Osteoblast (primary cell): ENCODE measurements around the gene GASK1A. TPM values are rescaled to one million over a fixed set of nuclear protein-coding genes. Genes with fewer than 3 reads are reported as not detected.

ENCODE experiments used
- DNase-seq: peaks from one replicate; pipeline ENCODE4 v3.0.0; 2011; ENCODE audit warnings: low spot score, mixed read lengths; ENCODE audit not compliant: insufficient read length; ENCODE audit errors: missing footprints
- H2AFZ ChIP-seq: 2 replicates; pipeline ENCODE4 v1.6.0; 2011; ENCODE audit warnings: mild to moderate bottlenecking, low read length
- H3K27ac ChIP-seq: 2 replicates; pipeline ENCODE4 v1.5.1; 2011; ENCODE audit warnings: mild to moderate bottlenecking, low read depth, low read length, moderate library complexity
- H3K27me3 ChIP-seq: 2 replicates; pipeline ENCODE4 v1.6.0; 2012; ENCODE audit warnings: mild to moderate bottlenecking, control low read depth, inconsistent platforms, low read length, moderate library complexity; ENCODE audit not compliant: insufficient read depth
- H3K36me3 ChIP-seq: 2 replicates; pipeline ENCODE4 v1.5.1; 2011; ENCODE audit warnings: mild to moderate bottlenecking, low read length, control low read depth, moderate library complexity; ENCODE audit not compliant: insufficient read depth
- H3K4me1 ChIP-seq: 2 replicates; pipeline ENCODE4 v1.5.1; 2011; ENCODE audit warnings: mild to moderate bottlenecking, low read length, control low read depth, moderate library complexity; ENCODE audit not compliant: insufficient read depth
- H3K4me2 ChIP-seq: 2 replicates; pipeline ENCODE4 v1.6.0; 2011; ENCODE audit warnings: mild to moderate bottlenecking, low read length; ENCODE audit not compliant: insufficient read depth
- H3K4me3 ChIP-seq: fragments of 200-600 bp; sonication (generic); 3 replicates; pipeline ENCODE4 v1.5.1; 2012; ENCODE audit warnings: mild to moderate bottlenecking, low read length, inconsistent platforms; ENCODE audit not compliant: insufficient read depth
- H3K79me2 ChIP-seq: 2 replicates; pipeline ENCODE4 v1.6.0; 2012; ENCODE audit warnings: mild to moderate bottlenecking, low read length, control low read depth, inconsistent platforms; ENCODE audit not compliant: insufficient read depth
- H3K9me3 ChIP-seq: 2 replicates; pipeline ENCODE4 v1.5.1; 2011; ENCODE audit warnings: low read depth, low read length, control low read depth
- H4K20me1 ChIP-seq: 2 replicates; pipeline ENCODE4 v1.6.0; 2012; ENCODE audit warnings: mild to moderate bottlenecking, low read length, control low read depth; ENCODE audit not compliant: insufficient read depth
- CTCF ChIP-seq: IDR thresholded peaks from 2 replicates; pipeline ENCODE4 v1.5.1; 2011; ENCODE audit warnings: mild to moderate bottlenecking, low read depth, low read length, moderate library complexity; ENCODE audit errors: extremely low read depth
- total RNA-seq: library from RNA; depleted of rRNA; stranded (reverse); fragments of >200 nt; gene quantifications from 2 replicates; pipeline ENCODE4 v1.2.3, GENCODE V29; 2012

GASK1A gene
- total RNA-seq, 1 donor: 0.72 TPM

- Histone ChIP-seq H3K79me2 (no peaks in the 10 kb centered on the region), H3K27me3 (no peaks in the 10 kb centered on the region), H2AFZ (no peak overlapping the region), H3K9me3 (no peaks in the 10 kb centered on the region), H3K4me1 (no peaks in the 10 kb centered on the region), H3K4me2 (no peak overlapping the region), H3K27ac (no peak overlapping the region), H3K4me3 (no peak overlapping the region), H4K20me1 (peaks cover 10% of the 10 kb centered on the region), H3K36me3 (no peaks in the 10 kb centered on the region)
- no peak for TF ChIP-seq CTCF
- no peak for DNase-seq
These were observed 107.5 kb downstream of the GASK1A start for GRCh38 chr3:43086460-43087165.

- H3K79me2 ChIP-seq: no peaks in the 10 kb centered on the region
- H2AFZ ChIP-seq: no peak overlapping the region
- peaks cover 10% of the 10 kb centered on the region for H4K20me1 ChIP-seq
- no peaks in the 10 kb centered on the region for H3K4me1 ChIP-seq
- no peaks in the 10 kb centered on the region for H3K9me3 ChIP-seq
- H3K27me3 ChIP-seq: no peaks in the 10 kb centered on the region
- H3K4me3 ChIP-seq: no peak overlapping the region
- TF ChIP-seq CTCF: no peak
- no peak overlapping the region for H3K27ac ChIP-seq
- DNase-seq: no peak
- no peak overlapping the region for H3K4me2 ChIP-seq
- H3K36me3 ChIP-seq: no peaks in the 10 kb centered on the region
These were observed 108.2 kb downstream of the GASK1A start for GRCh38 chr3:43087249-43087776.

- no peaks in the 10 kb centered on the region for H3K79me2 ChIP-seq
- no peak overlapping the region for H3K27ac ChIP-seq
- no peak overlapping the region for H2AFZ ChIP-seq
- H3K36me3 ChIP-seq: no peaks in the 10 kb centered on the region
- H4K20me1 ChIP-seq: peaks cover 10% of the 10 kb centered on the region
- H3K4me3 ChIP-seq: no peak overlapping the region
- DNase-seq: no peak
- no peak for TF ChIP-seq CTCF
- no peak overlapping the region for H3K4me2 ChIP-seq
- no peaks in the 10 kb centered on the region for H3K9me3 ChIP-seq
- no peaks in the 10 kb centered on the region for H3K4me1 ChIP-seq
- no peaks in the 10 kb centered on the region for H3K27me3 ChIP-seq
These were observed 110.0 kb downstream of the GASK1A start for GRCh38 chr3:43089081-43089480.

- Histone ChIP-seq H3K4me1 (no peaks in the 10 kb centered on the region), H2AFZ (no peak overlapping the region), H3K27ac (no peak overlapping the region), H4K20me1 (peaks cover 12% of the 10 kb centered on the region), H3K4me2 (no peak overlapping the region), H3K79me2 (no peaks in the 10 kb centered on the region), H3K9me3 (no peaks in the 10 kb centered on the region), H3K27me3 (no peaks in the 10 kb centered on the region), H3K36me3 (no peaks in the 10 kb centered on the region), H3K4me3 (no peak overlapping the region)
- no peak for DNase-seq
- TF ChIP-seq CTCF: no peak
These were observed 111.1 kb downstream of the GASK1A start for GRCh38 chr3:43090238-43090637.
